ENCODE results near the gene CRYGB.

- TF ChIP-seq FOXM1 (IDR thresholded peaks at IDR 0.05; ENCODE audit: low read depth) = no peak
- TF ChIP-seq SMC3 (IDR thresholded peaks at IDR 0.05; ENCODE audit: low read depth, low read length) = no peak
Observed at GRCh38 chr2:208127090-208127489, 18.9 kb downstream of the CRYGB start.
